Esophagus mucosa (tissue), 1 donor: Measurements from ENCODE around the gene SREBF1. TPM values are rescaled to one million over a fixed set of nuclear protein-coding genes. Genes with fewer than 3 reads are reported as not detected.
A peak's percentile ranks its signal among the peaks of the same experiment; 100 is the strongest.

ENCODE experiments used
- ATAC-seq: fragments of 200-7000 bp; cut with Tn5 transposase; one replicate; pipeline ENCODE4 v1.9.1; 2020
- total RNA-seq: library from RNA; stranded (reverse); gene quantifications from one replicate; pipeline ENCODE4 v1.2.4, GENCODE V29; 2023
- donor health status: DM: yes; HTN: yes; CAD: no.

SREBF1 gene
- total RNA-seq, 1 donor from 2014 or later = 142 TPM

DNA sequence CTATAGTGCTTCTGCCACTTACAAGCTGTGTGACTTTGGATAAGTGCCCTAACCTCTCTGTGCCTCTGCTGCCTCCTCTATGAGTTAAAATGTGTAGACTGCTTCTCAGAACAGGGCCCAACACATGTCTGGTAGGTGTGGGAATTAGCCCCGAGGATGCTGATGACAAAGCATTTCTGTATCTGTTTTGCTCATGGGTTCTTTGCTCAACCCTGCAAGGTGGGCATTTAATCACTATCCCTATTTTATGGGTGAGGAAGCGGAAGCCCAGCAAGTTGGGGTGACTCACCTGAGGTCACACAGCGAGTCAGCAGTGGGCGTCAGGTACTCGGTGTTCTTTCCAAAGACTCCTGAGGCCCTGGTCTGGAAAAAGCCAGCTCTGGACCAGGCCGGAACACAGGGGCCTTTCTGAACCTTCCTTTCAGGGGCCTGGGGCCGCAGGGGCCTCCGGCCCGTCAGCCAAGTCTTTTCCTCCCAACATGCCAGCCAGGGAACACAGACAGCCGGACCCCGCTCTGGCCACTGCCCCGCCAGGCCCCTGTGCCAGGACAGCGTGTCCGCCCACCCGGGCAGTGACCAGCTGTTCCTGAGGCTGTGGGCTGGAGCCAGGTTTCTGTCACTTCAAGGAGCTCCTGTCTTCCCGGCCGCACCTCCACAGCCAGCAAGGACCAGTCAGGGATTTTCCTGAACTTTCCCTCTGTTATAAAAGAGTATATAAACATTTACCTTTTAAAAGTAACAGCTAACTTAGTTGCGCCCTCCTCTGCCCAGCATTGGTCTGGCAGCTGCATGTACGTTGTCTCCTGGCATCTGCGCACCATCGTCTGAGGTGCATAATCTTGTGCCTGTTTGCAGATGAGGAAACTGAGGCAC is 62.5 kb downstream of the SREBF1 start:
- ATAC-seq = peak; percentile 64

DNA sequence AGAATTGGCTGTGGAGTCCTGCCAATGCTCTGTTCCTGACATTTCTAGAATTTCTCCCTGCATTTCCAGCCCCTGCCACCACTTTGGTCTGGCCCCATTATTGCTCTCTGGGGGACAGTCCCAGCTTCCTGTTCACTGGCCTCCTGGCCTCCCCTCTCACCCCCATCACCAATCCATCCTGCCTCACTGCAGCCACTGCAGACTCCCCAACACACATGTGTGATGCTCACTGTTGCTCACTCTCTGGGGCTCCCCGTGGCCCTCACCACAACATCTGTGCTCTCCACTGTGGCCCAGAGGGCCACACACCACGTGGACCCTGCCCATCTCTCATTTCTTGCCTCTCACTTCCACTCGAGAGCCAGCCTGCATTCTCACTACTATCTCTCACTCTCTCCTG is 64.6 kb downstream of the SREBF1 start:
- no peak for ATAC-seq

DNA sequence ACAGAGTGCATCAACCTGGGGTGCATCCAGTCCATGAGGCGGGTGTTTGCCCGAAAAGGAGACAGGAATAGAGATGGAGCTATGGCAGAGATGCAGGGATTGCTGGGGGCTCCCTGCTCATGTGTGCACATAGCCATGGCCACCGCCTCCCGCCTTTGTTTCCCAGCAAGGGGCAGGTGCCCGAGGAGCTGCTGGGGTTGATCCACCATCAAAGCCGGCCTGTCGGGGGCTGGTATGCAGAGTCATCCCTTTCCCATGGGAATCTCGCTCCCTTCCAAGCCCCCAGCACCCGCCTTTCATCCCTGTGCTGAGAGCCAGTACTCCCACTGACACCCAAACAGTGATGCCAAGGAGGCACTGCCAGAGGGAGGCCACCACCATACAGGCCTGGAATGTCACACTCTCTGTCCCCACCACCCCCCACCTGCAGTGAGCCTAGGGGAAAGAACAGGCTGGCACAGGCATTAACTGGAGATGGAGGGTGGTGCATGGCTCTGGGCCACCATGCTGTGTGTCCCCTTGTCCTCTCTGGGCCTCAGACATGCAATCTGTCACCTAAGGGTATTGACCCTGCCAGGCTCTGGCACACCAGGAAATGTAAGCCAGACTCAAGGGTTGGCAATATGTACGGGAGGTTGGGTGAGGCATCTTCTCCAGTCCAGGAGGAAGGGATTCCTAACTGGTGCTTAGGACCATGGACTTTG is 65.1 kb downstream of the SREBF1 start:
- no peak for ATAC-seq

GRCh38 chr17:17770632-17771044 is 66.1 kb downstream of the SREBF1 start:
- ATAC-seq = no peak

DNA sequence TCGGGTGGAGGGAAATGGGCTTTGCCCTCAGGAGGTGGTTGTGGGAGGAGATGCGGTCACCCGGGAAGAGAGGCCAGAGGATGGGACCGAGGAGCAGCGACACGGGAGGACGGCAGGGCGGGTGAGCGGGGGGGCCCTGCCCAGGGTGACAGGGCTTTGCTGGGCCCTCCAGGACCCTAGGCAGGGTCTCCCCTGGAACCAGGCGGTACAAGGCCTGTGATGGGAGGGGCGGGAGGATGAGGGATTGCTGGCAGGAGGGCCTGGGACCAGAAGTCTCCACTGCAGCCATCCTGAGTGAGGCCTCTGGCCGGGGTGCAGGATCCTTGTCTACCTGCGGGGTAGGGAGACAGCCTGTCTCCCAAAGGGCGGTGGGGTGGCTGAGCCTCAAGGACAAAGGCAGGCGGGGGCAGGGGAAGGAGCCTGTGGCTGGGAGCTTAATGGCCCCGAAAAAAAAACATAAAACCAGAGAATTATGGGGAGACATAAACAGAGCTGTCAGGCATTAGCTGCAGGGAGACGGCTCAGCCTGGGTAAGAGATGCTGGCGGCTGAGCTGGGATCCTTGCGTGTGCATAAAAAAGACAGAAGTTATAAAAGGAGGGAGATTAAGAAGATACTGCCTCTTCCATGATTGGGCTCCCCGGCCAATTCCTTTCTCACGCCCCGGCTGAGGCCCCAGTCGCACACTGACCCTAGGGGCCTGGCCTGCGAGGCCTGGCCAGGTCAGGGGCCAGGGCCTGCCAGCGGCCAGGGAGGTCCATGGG is 66.7 kb downstream of the SREBF1 start:
- no peak for ATAC-seq

- no peak for ATAC-seq
Observed at GRCh38 chr17:17768424-17769088, 68.2 kb downstream of the SREBF1 start.

- ATAC-seq = no peak
Observed at GRCh38 chr17:17767887-17768418, 68.8 kb downstream of the SREBF1 start.

- ATAC-seq = no peak
Observed at GRCh38 chr17:17767154-17767869, 69.5 kb downstream of the SREBF1 start.

DNA sequence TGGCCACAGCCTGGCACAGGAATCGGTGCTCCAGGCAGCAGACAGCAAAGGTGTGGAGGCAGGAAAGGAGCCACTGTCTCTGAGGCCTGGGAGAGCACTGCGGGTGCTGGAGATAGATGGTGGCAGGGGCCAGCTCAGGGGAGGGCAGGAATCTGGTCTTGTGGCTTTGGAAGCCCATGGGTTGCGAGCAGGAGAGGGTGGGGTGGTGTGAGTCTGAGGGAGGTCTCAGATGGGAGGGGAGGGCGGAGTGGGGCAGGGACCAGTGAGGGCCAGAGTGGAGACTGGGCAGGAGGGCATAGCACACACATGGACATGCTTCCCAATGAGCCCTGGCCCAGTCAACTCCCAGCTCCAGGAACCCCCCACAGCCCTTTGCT is 70.1 kb downstream of the SREBF1 start:
- ATAC-seq = no peak

GRCh38 chr17:17766077-17766743 is 70.6 kb downstream of the SREBF1 start:
- ATAC-seq = peak; percentile 75

DNA sequence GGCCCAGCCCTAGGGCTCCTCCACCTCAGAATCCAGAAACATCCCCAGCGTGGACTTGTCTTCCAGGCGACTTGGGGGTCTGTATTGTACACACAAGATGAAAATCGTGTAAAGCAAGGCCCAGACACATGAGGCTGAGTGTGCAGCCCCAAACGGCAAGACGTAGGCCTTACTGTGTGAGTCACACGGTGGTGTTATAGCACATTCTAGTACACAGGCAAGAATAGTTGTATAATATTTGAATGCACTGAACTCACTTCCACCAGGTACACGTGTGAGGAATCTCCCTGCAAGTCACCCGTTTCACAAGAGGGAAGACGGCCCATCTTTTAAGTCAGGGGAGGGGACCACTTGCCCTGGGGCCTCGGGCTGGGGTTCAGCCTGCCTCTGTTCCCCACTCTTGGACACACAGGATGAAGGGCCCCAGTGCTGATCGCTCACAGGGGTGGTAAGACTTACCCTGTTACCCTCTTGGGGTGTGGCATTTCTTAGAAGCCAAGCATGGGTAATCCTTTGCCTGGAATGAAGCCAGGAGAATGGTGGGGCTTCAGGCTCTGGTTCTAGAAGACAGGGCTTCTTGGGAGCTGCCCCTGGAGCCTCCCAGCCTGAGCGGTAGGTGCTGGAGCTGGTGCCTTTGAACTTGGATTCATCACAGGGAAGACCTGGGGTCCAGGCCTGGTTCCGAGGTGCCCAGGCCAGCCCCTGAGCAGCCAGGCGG is 71.3 kb downstream of the SREBF1 start:
- peak; percentile 64 for ATAC-seq

DNA sequence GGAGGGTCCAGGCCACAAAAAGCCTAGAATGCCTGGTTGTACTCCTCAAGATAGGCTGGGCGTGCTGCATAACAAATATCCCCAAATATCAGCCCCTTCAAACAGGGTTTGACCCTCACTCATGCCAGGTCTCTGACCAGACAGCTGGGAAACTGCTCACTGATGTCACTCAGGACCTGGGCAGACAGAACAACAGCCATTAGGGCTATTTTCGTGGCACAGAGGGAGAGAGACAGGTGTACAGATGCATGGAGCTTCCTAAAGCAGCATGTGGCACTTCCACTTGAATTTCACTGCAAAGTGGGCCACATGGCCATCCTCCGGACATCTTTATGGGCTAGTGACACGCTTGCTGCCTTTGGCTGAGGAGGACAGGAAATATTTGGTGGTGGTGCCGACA is 73.1 kb downstream of the SREBF1 start:
- no peak for ATAC-seq

DNA sequence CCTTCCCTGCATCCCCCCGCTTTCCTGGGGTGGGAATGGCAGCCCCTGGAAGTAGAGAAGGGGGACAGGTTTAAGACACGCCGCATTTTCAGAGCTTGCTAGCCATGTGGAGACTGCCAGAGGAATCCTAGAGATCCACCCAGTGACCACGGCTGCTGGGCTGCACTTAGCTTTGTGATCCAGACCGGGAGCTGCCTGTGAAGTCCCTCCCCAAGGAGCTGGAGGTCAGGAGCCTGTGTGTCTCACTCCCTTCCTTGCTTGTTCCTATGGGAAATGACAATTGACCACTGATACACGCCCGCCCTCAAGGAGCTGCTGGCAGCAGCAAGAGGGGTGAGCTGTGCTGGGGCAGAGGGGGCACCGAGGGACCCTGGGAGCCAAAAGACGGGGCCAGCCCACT is 73.7 kb downstream of the SREBF1 start:
- ATAC-seq = no peak

- ATAC-seq = no peak
Observed at GRCh38 chr17:17762744-17763105, 74.1 kb downstream of the SREBF1 start.

Other genes with a start within 250 kb of the SREBF1 start
- 29.5 TPM for gene PEMT, start 245.3 kb downstream of the SREBF1 start, total RNA-seq
- 20.4 TPM for gene RAI1, start 155.5 kb downstream of the SREBF1 start, total RNA-seq
- gene TOM1L2, start 135.4 kb upstream of the SREBF1 start, total RNA-seq = 78.3 TPM
- gene DRC3, start 135.9 kb upstream of the SREBF1 start, total RNA-seq = 0.56 TPM
- 24.2 TPM for gene ATPAF2, start 202.2 kb upstream of the SREBF1 start, total RNA-seq
- 8.4 TPM for gene GID4, start 202.4 kb upstream of the SREBF1 start, total RNA-seq